Mammary epithelial cell (primary cell): ENCODE data around the gene IGF2R.

Experiments
- CTCF ChIP-seq, 2 donors: IDR thresholded peaks in 1 of 2; conservative IDR thresholded peaks in 1 of 2; 2 replicates each; pipeline ENCODE4 v1.5.1; 2011 to 2012; ENCODE audit warnings: inconsistent platforms in 2 of 2, low read length in 2 of 2, mild to moderate bottlenecking in 2 of 2, control low read depth in 1 of 2, low read depth in 1 of 2; ENCODE audit not compliant: insufficient read depth in 1 of 2; ENCODE audit errors: extremely low read depth in 1 of 2
- EZH2 ChIP-seq: IDR thresholded peaks from 2 replicates; pipeline ENCODE4 v1.6.1; 2012; ENCODE audit warnings: low read length, inconsistent platforms, borderline replicate concordance

DNA sequence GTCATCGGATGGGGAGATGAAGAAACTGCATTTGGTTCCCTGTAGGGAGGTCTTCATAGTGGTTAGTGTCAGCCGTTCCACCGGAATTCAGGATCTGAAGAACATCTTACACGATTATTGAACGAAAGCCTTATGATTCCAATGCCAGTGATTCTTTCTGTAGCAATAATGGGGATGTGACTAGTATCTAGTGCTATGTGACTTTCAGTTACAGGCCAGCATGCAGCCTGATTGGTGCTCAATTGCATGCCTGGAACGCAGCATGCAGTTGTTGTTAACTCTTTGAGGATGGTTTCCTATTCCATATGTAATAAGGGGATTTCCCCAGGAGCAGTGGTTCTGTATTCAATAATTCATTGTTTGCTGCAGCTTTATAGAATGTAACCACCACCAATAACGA lies 81.1 kb downstream of the IGF2R start:
- TF ChIP-seq CTCF (conservative IDR thresholded peaks at IDR 0.05 in 1 of 2, IDR thresholded peaks at IDR 0.05 in 1 of 2; ENCODE audit: extremely low read depth in 1 of 2, insufficient read depth in 1 of 2, low read depth in 1 of 2, low read length in 2 of 2) (no peak), EZH2 (no peak)
